ENCODE measurements around the gene RAPGEF2.
"Not testable (repeated sequence)": the region's sequence is repeated elsewhere in the genome, so short reads cannot be mapped to it uniquely, and the experiment has no call there.

The RAPGEF2 gene

GRCh38 chr4:159248384-159249178 lies 145.7 kb downstream of the RAPGEF2 start:
- Histone ChIP-seq H3K27ac (ENCODE audit: low read depth, low read length) (no peak overlapping the region), H2AFZ (ENCODE audit: low read depth, low read length, severe bottlenecking) (no peak overlapping the region), H3K36me3 (ENCODE audit: low read length) (no peaks in the 10 kb centered on the region), H3K4me3 (ENCODE audit: insufficient read depth, low read length, poor library complexity, severe bottlenecking) (no peak overlapping the region), H3K9me2 (replicated peaks; ENCODE audit: insufficient read depth, low read length) (no peaks in the 10 kb centered on the region), H4K20me1 (ENCODE audit: low read depth, low read length) (no peaks in the 10 kb centered on the region), H3K9me3 (ENCODE audit: insufficient read depth, low read length) (no peaks in the 10 kb centered on the region), H3F3A (ENCODE audit: insufficient read depth) (no peaks in the 10 kb centered on the region), H3K4me2 (ENCODE audit: low read depth, low read length, poor library complexity, severe bottlenecking) (no peak overlapping the region), H3K27me3 (ENCODE audit: low read length) (no peaks in the 10 kb centered on the region), H3K79me2 (ENCODE audit: insufficient read depth, low read length) (no peaks in the 10 kb centered on the region), H3K9ac (ENCODE audit: low read length) (no peak overlapping the region)
- TF ChIP-seq CTCF (IDR thresholded peaks at IDR 0.05; ENCODE audit: insufficient read depth, low read length, poor library complexity, severe bottlenecking): no peak
- TF ChIP-seq EZH2phosphoT487 (conservative IDR thresholded peaks at IDR 0.05; ENCODE audit: low read length): no peak

- Histone ChIP-seq H3K4me3 (ENCODE audit: insufficient read depth, low read length, poor library complexity, severe bottlenecking) (no peak overlapping the region), H3K9me3 (ENCODE audit: insufficient read depth, low read length) (no peaks in the 10 kb centered on the region), H3K9ac (ENCODE audit: low read length) (no peak overlapping the region), H3K79me2 (ENCODE audit: insufficient read depth, low read length) (no peaks in the 10 kb centered on the region), H3K36me3 (ENCODE audit: low read length) (no peaks in the 10 kb centered on the region), H3K9me2 (replicated peaks; ENCODE audit: insufficient read depth, low read length) (no peaks in the 10 kb centered on the region), H2AFZ (ENCODE audit: low read depth, low read length, severe bottlenecking) (no peak overlapping the region), H3K4me2 (ENCODE audit: low read depth, low read length, poor library complexity, severe bottlenecking) (no peak overlapping the region), H3K27me3 (ENCODE audit: low read length) (no peaks in the 10 kb centered on the region), H3F3A (ENCODE audit: insufficient read depth) (no peaks in the 10 kb centered on the region), H3K27ac (ENCODE audit: low read depth, low read length) (no peak overlapping the region), H4K20me1 (ENCODE audit: low read depth, low read length) (no peaks in the 10 kb centered on the region)
- TF ChIP-seq CTCF (IDR thresholded peaks at IDR 0.05; ENCODE audit: insufficient read depth, low read length, poor library complexity, severe bottlenecking) (no peak), EZH2phosphoT487 (conservative IDR thresholded peaks at IDR 0.05; ENCODE audit: low read length) (no peak)
Measured at GRCh38 chr4:159250751-159251325, 148.0 kb downstream of the RAPGEF2 start.

GRCh38 chr4:159251580-159251979 lies 148.7 kb downstream of the RAPGEF2 start:
- H3K36me3 ChIP-seq (ENCODE audit: low read length); H3K9me3 ChIP-seq (ENCODE audit: insufficient read depth, low read length); H3K27me3 ChIP-seq (ENCODE audit: low read length); H2AFZ ChIP-seq (ENCODE audit: low read depth, low read length, severe bottlenecking); H3K79me2 ChIP-seq (ENCODE audit: insufficient read depth, low read length); H3F3A ChIP-seq (ENCODE audit: insufficient read depth); H3K9me2 ChIP-seq (replicated peaks; ENCODE audit: insufficient read depth, low read length); H4K20me1 ChIP-seq (ENCODE audit: low read depth, low read length); H3K4me3 ChIP-seq (ENCODE audit: insufficient read depth, low read length, poor library complexity, severe bottlenecking); H3K27ac ChIP-seq (ENCODE audit: low read depth, low read length); H3K9ac ChIP-seq (ENCODE audit: low read length); H3K4me2 ChIP-seq (ENCODE audit: low read depth, low read length, poor library complexity, severe bottlenecking): not testable (repeated sequence)

GRCh38 chr4:159252491-159252890 lies 149.6 kb downstream of the RAPGEF2 start:
- H4K20me1 ChIP-seq (ENCODE audit: low read depth, low read length): no peaks in the 10 kb centered on the region
- H3K9me2 ChIP-seq (replicated peaks; ENCODE audit: insufficient read depth, low read length): no peaks in the 10 kb centered on the region
- H3K79me2 ChIP-seq (ENCODE audit: insufficient read depth, low read length): no peaks in the 10 kb centered on the region
- no peaks in the 10 kb centered on the region for H3F3A ChIP-seq (ENCODE audit: insufficient read depth)
- no peaks in the 10 kb centered on the region for H3K36me3 ChIP-seq (ENCODE audit: low read length)
- H3K4me2 ChIP-seq (ENCODE audit: low read depth, low read length, poor library complexity, severe bottlenecking): no peak overlapping the region
- no peaks in the 10 kb centered on the region for H3K27me3 ChIP-seq (ENCODE audit: low read length)
- no peak overlapping the region for H3K27ac ChIP-seq (ENCODE audit: low read depth, low read length)
- no peak overlapping the region for H3K4me3 ChIP-seq (ENCODE audit: insufficient read depth, low read length, poor library complexity, severe bottlenecking)
- H3K9me3 ChIP-seq (ENCODE audit: insufficient read depth, low read length): no peaks in the 10 kb centered on the region
- H2AFZ ChIP-seq (ENCODE audit: low read depth, low read length, severe bottlenecking): no peak overlapping the region
- TF ChIP-seq CTCF (IDR thresholded peaks at IDR 0.05; ENCODE audit: insufficient read depth, low read length, poor library complexity, severe bottlenecking): no peak
- TF ChIP-seq EZH2phosphoT487 (conservative IDR thresholded peaks at IDR 0.05; ENCODE audit: low read length): no peak
- no peak overlapping the region for H3K9ac ChIP-seq (ENCODE audit: low read length)
